Measurements from ENCODE around the gene COL4A2. TPM values are rescaled to one million over a fixed set of nuclear protein-coding genes. Genes with fewer than 3 reads are reported as not detected.

Gene COL4A2
- total and polyA plus RNA-seq, 2 donors: 465 to 488 TPM

DNA sequence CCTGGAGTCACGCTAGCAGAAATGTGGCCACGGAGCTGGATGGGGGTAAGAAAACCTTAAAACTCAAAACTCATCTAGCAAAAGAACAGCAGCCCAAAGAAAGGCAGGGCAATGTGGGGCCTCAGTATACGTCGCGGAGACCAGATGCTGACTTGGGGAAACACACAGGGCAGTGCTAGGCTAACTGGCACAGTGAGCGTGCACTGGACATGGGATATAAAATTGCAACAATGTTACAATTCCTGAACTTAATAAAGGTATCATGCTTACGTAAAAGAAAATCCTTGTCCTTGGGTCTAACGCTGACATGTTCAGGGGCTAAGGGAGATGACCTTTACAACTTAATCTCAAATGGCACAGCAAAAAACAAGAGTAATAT, 40.7 kb upstream of the COL4A2 start:
- 72% methylated on average over 8 of the region's 8 CpGs for WGBS
- no peaks in the 10 kb centered on the region for H3K4me1 ChIP-seq (ENCODE audit: insufficient read depth)
- no peak for DNase-seq (ENCODE audit: extremely low spot score)
- H3K4me3 ChIP-seq (ENCODE audit: low read depth, low read length): no peak overlapping the region
- H3K27ac ChIP-seq (ENCODE audit: low read depth): no peak overlapping the region
- H3K36me3 ChIP-seq (ENCODE audit: insufficient read depth): no peaks in the 10 kb centered on the region

DNA sequence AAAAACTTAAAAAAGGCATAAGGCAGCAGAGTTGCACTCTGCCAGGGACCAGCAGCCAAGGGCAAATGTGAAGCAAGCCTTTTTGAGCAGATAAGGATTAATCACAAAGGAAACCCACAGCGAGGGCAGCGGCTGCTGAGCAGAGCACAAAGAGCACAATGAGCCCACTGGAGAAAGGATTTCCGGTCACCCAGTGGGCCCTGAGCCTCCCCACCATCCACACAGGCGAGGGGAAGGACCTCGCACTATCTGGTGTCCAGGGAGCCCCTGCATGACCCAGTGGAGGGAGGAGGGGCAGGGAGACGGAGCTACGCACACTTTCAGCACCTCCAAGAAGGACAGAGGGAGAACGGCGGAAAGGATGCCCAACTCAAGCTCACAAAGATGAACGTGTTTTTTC, 40.1 kb upstream of the COL4A2 start:
- H3K27ac ChIP-seq (ENCODE audit: low read depth): no peak overlapping the region
- 66% methylated on average over 10 of the region's 10 CpGs for WGBS

DNA sequence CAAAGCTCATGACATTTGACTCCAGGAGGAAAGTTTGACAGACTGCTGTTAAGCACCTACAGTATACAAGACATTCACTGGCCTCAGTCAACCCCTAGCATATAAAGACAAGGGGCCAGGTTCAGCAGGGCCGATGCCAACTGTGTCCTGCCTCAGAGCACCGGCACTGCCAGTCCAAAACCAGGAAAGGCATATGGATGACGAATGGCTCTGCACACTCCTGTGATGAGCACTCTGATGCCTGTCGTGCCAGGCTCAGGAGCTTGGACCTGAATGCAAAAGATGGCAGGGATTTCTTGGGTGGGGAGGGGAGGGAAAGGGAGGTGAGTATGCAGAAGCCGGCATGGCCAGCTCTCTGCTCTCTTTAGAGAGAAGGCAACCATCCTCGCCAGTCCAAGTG, 39.0 kb upstream of the COL4A2 start:
- WGBS: 67% methylated on average over 6 of the region's 6 CpGs
- H3K27ac ChIP-seq (ENCODE audit: low read depth): no peak overlapping the region
- DNase-seq (ENCODE audit: extremely low spot score): no peak
- H3K36me3 ChIP-seq (ENCODE audit: insufficient read depth): no peaks in the 10 kb centered on the region
- H3K4me3 ChIP-seq (ENCODE audit: low read depth, low read length): no peak overlapping the region
- no peaks in the 10 kb centered on the region for H3K4me1 ChIP-seq (ENCODE audit: insufficient read depth)

More for the DNA sequence above, 40.1 kb upstream of the COL4A2 start:
- Histone ChIP-seq H3K4me1 (ENCODE audit: insufficient read depth) (no peaks in the 10 kb centered on the region), H3K36me3 (ENCODE audit: insufficient read depth) (no peaks in the 10 kb centered on the region), H3K4me3 (ENCODE audit: low read depth, low read length) (no peak overlapping the region)
- no peak for DNase-seq (ENCODE audit: extremely low spot score)

DNA sequence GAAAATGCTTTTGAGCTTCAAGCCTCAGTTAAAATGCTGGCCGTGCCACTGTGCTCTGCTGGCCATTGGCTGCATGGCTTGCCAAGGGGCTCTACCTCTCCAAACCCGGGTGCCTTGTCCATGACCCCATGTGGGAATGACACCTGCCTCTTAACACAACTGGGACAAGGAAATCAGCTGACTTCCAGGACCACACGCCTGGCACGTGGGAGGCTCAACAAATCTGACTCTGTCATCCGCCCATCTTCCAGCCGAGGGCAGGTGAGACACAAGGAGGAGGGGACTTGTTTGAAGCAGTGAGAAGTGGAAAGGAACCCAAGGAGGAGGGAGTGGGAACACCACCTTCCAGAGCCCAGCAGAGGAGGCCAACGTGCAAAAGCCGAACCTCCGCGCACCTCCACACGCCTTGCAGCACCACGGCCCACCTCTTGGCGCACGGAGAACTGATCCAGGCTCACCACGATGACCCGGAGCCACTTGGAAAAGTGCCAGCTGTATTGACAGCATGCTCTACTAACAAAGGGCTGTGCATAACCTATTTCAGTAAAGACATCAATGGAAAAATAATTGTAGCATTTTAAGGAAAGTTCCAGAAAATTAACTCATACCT, 38.4 kb upstream of the COL4A2 start:
- Histone ChIP-seq H3K27ac (ENCODE audit: low read depth) (no peak overlapping the region), H3K4me1 (ENCODE audit: insufficient read depth) (no peaks in the 10 kb centered on the region), H3K4me3 (ENCODE audit: low read depth, low read length) (no peak overlapping the region), H3K36me3 (ENCODE audit: insufficient read depth) (no peaks in the 10 kb centered on the region)
- WGBS: 87% methylated on average over 16 of the region's 16 CpGs
- no peak for DNase-seq (ENCODE audit: extremely low spot score)

DNA sequence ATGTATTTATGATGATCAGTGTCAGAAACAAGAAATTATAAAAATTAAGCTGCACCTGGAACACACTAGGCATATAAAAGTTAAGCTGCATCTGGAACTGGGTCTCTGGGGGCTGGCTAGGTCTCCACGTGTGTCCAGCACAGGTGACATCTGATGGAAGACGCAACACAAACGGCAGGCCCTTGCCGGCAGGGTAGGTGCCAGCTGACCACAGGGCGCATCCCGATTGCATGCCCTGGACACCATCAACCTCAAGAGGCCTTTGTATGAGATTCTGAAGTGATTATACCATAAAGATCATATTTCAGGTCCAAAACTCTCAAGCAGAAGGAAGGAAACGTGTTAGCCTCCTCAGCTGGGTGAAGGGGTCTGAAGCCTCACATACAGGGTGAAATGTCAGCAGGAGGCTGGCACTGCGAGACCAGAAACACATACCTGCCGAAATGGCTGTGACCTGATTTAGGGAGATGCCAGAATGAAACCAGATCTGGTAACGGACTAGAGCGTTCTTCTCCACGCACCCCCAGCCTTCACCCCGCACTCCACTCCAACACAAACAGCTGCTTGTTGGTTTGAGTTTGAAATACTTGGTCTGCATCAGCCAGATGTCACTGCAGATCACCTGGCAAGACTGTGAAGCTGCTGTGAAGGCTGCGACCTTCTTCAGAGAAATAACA, 37.4 kb upstream of the COL4A2 start:
- H3K4me1 ChIP-seq (ENCODE audit: insufficient read depth): no peaks in the 10 kb centered on the region
- no peak overlapping the region for H3K27ac ChIP-seq (ENCODE audit: low read depth)
- no peaks in the 10 kb centered on the region for H3K36me3 ChIP-seq (ENCODE audit: insufficient read depth)
- no peak overlapping the region for H3K4me3 ChIP-seq (ENCODE audit: low read depth, low read length)
- 78% methylated on average over 14 of the region's 14 CpGs for WGBS
- no peak for DNase-seq (ENCODE audit: extremely low spot score)

DNA sequence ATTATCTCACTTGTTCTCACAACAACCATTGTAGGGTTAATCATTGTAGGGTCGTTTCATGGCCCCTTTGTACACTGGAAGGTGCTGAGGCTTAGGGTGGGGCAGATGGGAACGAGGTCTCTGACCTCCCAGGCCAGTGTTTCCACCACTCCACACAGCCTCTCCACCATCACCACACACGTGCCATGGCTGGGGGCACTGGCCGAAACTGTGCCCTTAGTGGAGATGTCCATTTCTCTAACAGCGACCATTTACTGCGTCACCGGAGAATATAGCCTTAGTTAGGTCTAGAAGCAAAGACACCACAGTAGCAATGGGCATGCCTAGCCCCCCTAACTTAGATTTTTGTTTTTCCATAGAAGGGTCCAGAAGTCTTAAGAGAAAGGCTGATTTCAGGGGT, 36.6 kb upstream of the COL4A2 start:
- DNase-seq (ENCODE audit: extremely low spot score): no peak
- Histone ChIP-seq H3K27ac (ENCODE audit: low read depth) (no peak overlapping the region), H3K4me3 (ENCODE audit: low read depth, low read length) (no peak overlapping the region), H3K36me3 (ENCODE audit: insufficient read depth) (no peaks in the 10 kb centered on the region), H3K4me1 (ENCODE audit: insufficient read depth) (no peaks in the 10 kb centered on the region)
- WGBS: 84% methylated on average over 7 of the region's 7 CpGs

DNA sequence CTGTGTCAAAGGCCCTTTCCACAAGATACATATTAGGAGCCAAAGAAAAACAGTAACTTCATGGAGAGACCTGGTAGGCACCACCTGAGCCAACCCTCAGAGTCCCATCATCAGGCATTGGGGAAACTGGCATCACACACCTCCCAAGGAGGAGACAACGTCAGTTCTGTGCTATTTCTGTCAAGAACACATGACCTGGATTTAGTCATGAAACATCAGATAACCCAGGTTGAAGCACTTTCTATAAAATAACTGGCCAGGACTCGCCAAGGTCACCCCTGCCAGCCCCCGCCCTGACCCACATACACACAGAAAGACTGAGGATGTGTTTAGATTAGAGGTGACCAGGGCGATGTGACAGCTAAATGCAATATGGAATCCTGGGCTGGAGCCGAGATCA, 35.8 kb upstream of the COL4A2 start:
- DNase-seq (ENCODE audit: extremely low spot score): no peak
- no peaks in the 10 kb centered on the region for H3K36me3 ChIP-seq (ENCODE audit: insufficient read depth)
- H3K27ac ChIP-seq (ENCODE audit: low read depth): no peak overlapping the region
- no peaks in the 10 kb centered on the region for H3K4me1 ChIP-seq (ENCODE audit: insufficient read depth)
- no peak overlapping the region for H3K4me3 ChIP-seq (ENCODE audit: low read depth, low read length)
- 74% methylated on average over 5 of the region's 5 CpGs for whole genome bisulfite sequencing

DNA sequence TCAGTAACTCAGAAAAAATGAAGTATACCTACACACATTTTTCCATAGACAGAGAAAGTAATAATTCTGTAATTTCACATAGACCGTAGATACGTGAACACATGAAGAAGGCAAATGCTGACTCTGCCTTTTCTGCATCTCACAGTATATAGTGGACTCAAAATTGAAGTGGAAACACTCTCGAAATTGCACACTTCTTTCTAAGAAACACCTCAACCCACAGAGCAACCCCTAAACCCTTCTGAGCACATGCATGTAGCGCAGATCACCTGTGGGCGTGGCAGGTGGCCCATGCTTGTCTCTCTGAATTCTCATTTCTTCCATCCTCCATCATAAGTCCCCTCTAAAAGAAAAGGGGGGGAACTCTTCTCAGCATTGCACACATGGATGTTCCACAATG, 34.9 kb upstream of the COL4A2 start:
- Histone ChIP-seq H3K27ac (ENCODE audit: low read depth) (no peak overlapping the region), H3K36me3 (ENCODE audit: insufficient read depth) (no peaks in the 10 kb centered on the region), H3K4me1 (ENCODE audit: insufficient read depth) (no peaks in the 10 kb centered on the region), H3K4me3 (ENCODE audit: low read depth, low read length) (no peak overlapping the region)
- WGBS: 83% methylated on average over 5 of the region's 5 CpGs
- no peak for DNase-seq (ENCODE audit: extremely low spot score)

DNA sequence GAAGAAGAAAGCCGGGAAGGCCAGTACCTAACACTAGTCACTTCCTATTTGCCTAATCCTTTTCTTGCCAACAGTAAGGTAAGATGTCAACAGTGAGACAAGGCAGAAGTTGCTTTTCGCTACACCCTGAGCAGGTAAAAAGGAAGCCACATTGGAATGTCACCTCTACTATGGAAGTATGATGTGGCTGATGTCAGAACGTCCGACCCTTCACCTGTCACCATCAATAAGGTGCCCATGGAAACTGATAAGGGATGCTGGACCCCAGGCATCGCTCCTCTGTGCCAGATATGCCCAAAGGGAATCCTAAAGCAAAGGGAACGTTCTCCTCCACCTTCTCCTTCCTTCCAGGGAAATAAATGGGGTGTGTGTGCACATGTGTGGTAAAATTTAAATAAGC, 34.4 kb upstream of the COL4A2 start:
- no peak for DNase-seq (ENCODE audit: extremely low spot score)
- no peaks in the 10 kb centered on the region for H3K4me1 ChIP-seq (ENCODE audit: insufficient read depth)
- H3K4me3 ChIP-seq (ENCODE audit: low read depth, low read length): no peak overlapping the region
- no peaks in the 10 kb centered on the region for H3K36me3 ChIP-seq (ENCODE audit: insufficient read depth)
- H3K27ac ChIP-seq (ENCODE audit: low read depth): no peak overlapping the region
- 90% methylated on average over 6 of the region's 6 CpGs for WGBS

DNA sequence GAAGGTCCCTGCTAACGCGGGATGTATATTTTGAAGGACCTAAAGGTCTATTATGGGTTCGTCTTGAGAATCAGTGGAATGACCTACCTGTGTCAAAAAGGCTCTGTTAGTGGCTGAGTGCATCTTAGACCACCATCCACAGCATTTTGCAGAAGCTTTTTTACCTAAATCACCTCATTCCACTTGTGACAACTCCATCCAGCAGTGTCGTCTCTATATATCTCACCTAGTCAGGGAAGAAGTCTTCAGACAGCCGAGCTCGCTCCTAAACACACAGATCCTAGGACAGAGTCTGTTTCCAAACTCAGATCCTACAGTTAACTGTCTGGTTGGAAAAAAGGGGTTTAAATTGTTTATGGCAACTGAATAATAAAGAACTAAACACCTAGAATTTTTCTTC, 33.8 kb upstream of the COL4A2 start:
- Histone ChIP-seq H3K4me1 (ENCODE audit: insufficient read depth) (no peaks in the 10 kb centered on the region), H3K4me3 (ENCODE audit: low read depth, low read length) (no peak overlapping the region), H3K27ac (ENCODE audit: low read depth) (no peak overlapping the region), H3K36me3 (ENCODE audit: insufficient read depth) (no peaks in the 10 kb centered on the region)
- WGBS: 91% methylated on average over 6 of the region's 6 CpGs
- no peak for DNase-seq (ENCODE audit: extremely low spot score)

DNA sequence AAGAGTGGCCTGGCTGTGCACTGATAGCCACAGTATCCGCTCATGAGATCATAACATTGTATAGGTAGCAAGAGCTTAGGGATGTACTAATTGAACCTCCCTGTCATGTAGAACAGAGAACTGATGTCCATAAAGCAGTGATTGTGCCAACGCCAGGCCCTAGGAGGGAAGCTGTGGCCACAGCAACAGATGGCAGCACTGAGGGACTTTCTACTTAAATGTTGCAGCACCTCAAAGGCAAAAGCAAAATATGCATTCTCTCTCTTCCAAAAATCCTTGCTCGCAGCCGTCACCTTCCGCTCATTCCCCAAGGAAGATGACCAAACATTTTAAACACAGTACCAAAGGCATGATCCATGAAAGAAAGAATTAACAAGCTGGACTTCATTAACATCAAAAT, 32.4 kb upstream of the COL4A2 start:
- Histone ChIP-seq H3K4me3 (ENCODE audit: low read depth, low read length) (no peak overlapping the region), H3K27ac (ENCODE audit: low read depth) (no peak overlapping the region), H3K36me3 (ENCODE audit: insufficient read depth) (no peaks in the 10 kb centered on the region), H3K4me1 (ENCODE audit: insufficient read depth) (no peaks in the 10 kb centered on the region)
- no peak for DNase-seq (ENCODE audit: extremely low spot score)
- whole genome bisulfite sequencing: 74% methylated on average over 5 of the region's 5 CpGs

DNA sequence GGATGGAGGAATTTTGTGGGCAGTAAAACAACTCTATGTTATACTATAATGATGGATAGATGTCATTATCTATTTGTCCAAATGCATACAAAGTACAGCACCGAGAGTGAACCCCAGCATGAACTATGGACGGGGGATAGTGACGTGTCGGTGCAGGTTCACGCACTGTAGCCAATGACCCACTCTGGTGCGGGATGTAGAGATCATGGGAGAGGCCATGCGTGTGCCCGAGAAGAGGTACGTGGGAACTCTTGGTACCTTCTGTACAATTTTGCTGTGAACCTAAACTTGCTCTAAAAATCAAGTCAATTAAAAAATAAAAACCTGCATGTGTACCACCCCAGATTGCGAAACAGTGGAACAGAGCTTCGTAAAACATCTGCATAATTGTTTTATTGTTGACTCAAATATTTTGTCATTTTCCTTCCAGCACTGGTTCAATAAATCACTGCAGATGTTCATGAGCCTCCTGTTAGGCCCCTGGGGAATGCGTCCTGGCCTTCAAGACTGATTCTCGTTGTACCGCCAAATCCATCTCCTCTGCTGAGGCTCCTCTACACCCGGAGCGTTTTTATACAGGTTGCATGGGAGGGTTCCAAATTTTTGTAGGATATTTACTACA, 31.0 kb upstream of the COL4A2 start:
- DNase-seq (ENCODE audit: extremely low spot score): no peak
- no peak overlapping the region for H3K4me3 ChIP-seq (ENCODE audit: low read depth, low read length)
- no peak overlapping the region for H3K27ac ChIP-seq (ENCODE audit: low read depth)
- H3K4me1 ChIP-seq (ENCODE audit: insufficient read depth): no peaks in the 10 kb centered on the region
- 63% methylated on average over 16 of the region's 16 CpGs for WGBS
- no peaks in the 10 kb centered on the region for H3K36me3 ChIP-seq (ENCODE audit: insufficient read depth)

DNA sequence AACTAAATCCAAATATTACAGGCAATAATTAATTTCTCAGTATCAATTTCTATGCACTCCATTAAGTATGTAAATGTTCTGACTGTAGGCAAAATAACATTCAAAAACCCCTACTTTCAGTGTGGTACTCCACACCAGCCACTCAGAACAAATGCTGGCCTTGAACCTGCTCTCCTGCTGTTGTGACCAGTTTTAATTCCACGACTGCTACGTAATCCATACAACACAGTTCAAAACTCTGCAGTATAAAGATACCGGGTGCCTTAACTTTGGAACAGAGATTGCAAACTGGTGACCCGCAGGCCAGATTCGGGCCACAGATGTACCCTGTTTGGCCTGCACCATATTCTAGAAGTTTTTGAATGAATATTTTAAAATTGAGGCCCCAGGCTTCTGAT, 30.5 kb upstream of the COL4A2 start:
- H3K27ac ChIP-seq (ENCODE audit: low read depth): no peak overlapping the region

DNA sequence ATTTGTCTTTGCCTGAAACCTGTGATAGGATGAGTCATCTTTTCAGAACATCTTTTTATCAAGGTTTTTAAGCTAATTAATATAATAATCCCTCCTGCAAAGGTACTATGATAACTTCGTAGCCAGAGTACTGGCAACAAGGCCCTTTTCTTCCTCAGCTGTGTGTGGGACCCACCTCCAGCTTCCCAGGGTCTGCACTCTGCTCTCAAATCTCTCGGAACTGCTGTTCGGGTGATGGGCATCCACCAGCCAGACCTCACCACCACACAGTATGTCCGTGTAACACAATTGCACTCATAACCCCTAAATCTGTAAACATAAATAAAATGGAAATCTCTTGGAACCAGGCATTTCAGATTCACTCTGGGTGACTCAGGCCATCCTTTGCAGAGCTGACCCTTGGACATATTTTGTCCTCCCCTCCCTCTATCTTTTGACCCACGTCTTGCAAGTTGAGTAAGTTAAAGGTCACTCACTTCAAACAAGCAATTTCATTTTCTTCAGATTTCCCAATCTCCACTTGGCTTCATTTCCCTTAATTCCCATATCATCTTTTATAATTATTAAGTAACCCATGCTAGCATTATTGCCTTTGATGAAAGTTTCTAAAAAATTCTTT, 29.6 kb upstream of the COL4A2 start:
- no peak for DNase-seq (ENCODE audit: extremely low spot score)
- no peaks in the 10 kb centered on the region for H3K36me3 ChIP-seq (ENCODE audit: insufficient read depth)
- no peak overlapping the region for H3K4me3 ChIP-seq (ENCODE audit: low read depth, low read length)
- no peak overlapping the region for H3K27ac ChIP-seq (ENCODE audit: low read depth)
- no peaks in the 10 kb centered on the region for H3K4me1 ChIP-seq (ENCODE audit: insufficient read depth)
- 57% methylated on average over 5 of the region's 5 CpGs for whole genome bisulfite sequencing

More for the DNA sequence above, 30.5 kb upstream of the COL4A2 start:
- 76% methylated on average over 5 of the region's 5 CpGs for WGBS
- Histone ChIP-seq H3K4me1 (ENCODE audit: insufficient read depth) (no peaks in the 10 kb centered on the region), H3K36me3 (ENCODE audit: insufficient read depth) (no peaks in the 10 kb centered on the region), H3K4me3 (ENCODE audit: low read depth, low read length) (no peak overlapping the region)
- DNase-seq (ENCODE audit: extremely low spot score): no peak

Data from urinary bladder (tissue), 4 donors.